Effector memory CD4-positive, alpha-beta T cell (primary cell): ENCODE results near the gene SERPINB10.

Experiments
- DNase-seq, 3 donors: peaks; one replicate each; pipeline ENCODE4 v3.0.0-alpha.2; 2020
- H3K27ac ChIP-seq: 2 replicates; pipeline ENCODE4 v1.7.0; 2013; ENCODE audit warnings: mild to moderate bottlenecking, low read length, moderate library complexity; ENCODE audit not compliant: insufficient read depth, poor library complexity, severe bottlenecking
- H3K27me3 ChIP-seq: replicated peaks from 2 replicates; pipeline ENCODE4 v1.7.0; 2013; ENCODE audit warnings: mild to moderate bottlenecking, low read length; ENCODE audit not compliant: insufficient read depth, control insufficient read depth, poor library complexity, severe bottlenecking
- H3K36me3 ChIP-seq: 2 replicates; pipeline ENCODE4 v1.7.0; 2013; ENCODE audit warnings: mild to moderate bottlenecking, low read length, moderate library complexity; ENCODE audit not compliant: control insufficient read depth, insufficient read depth
- H3K4me1 ChIP-seq: 2 replicates; pipeline ENCODE4 v1.7.0; 2013; ENCODE audit warnings: low read length, mild to moderate bottlenecking; ENCODE audit not compliant: control insufficient read depth, insufficient read depth, poor library complexity, severe bottlenecking
- H3K4me3 ChIP-seq: 2 replicates; pipeline ENCODE4 v1.7.0; 2013; ENCODE audit warnings: low read length, low read depth, mild to moderate bottlenecking; ENCODE audit not compliant: insufficient read depth, poor library complexity, severe bottlenecking
- H3K9me3 ChIP-seq: 2 replicates; pipeline ENCODE4 v1.7.0; 2013; ENCODE audit warnings: mild to moderate bottlenecking, low read length, moderate library complexity; ENCODE audit not compliant: control insufficient read depth
- total RNA-seq, 3 donors: gene quantifications; one replicate each; lab custom pipeline; 2026; lab: John Stamatoyannopoulos, UW

The SERPINB10 gene
- 0 reads per million in 3 donors for total RNA-seq

- Histone ChIP-seq H3K4me3 (no peak within 1 kb of the TSS), H3K4me1 (no peaks in the 10 kb centered on the region), H3K9me3 (no peaks in the 10 kb centered on the region), H3K36me3 (no peaks in the 10 kb centered on the region), H3K27ac (no peak within 1 kb of the TSS), H3K27me3 (no peaks in the 10 kb centered on the region)
- no peak for DNase-seq
Observed at GRCh38 chr18:63907664-63908063, at the start of gene SERPINB10. TSS of gene SERPINB10 (plus strand) at chr18:63907958. CDS start at chr18:63915511, 7,553 bp downstream.

- Histone ChIP-seq H3K27me3 (no peaks in the 10 kb centered on the region), H3K36me3 (no peaks in the 10 kb centered on the region)
- no peak for DNase-seq
Observed at GRCh38 chr18:63858456-63858855, 49.3 kb upstream of the SERPINB10 start.

GRCh38 chr18:63859781-63860475 is 47.8 kb upstream of the SERPINB10 start:
- Histone ChIP-seq H3K27ac (no peak overlapping the region), H3K36me3 (no peaks in the 10 kb centered on the region), H3K27me3 (no peaks in the 10 kb centered on the region), H3K4me1 (no peaks in the 10 kb centered on the region), H3K4me3 (no peak overlapping the region), H3K9me3 (no peaks in the 10 kb centered on the region)
- DNase-seq, result no peak

More at GRCh38 chr18:63858456-63858855, 49.3 kb upstream of the SERPINB10 start:
- Histone ChIP-seq H3K4me3 (no peak overlapping the region), H3K9me3 (no peaks in the 10 kb centered on the region), H3K27ac (no peak overlapping the region), H3K4me1 (no peaks in the 10 kb centered on the region)

GRCh38 chr18:63860531-63860930 is 47.2 kb upstream of the SERPINB10 start:
- H3K4me1 ChIP-seq, result no peaks in the 10 kb centered on the region
- H3K4me3 ChIP-seq, result no peak overlapping the region
- H3K27me3 ChIP-seq, result no peaks in the 10 kb centered on the region
- H3K27ac ChIP-seq, result no peak overlapping the region
- no peak for DNase-seq
- H3K9me3 ChIP-seq, result no peaks in the 10 kb centered on the region
- no peaks in the 10 kb centered on the region for H3K36me3 ChIP-seq

- H3K9me3 ChIP-seq, result no peaks in the 10 kb centered on the region
- no peak overlapping the region for H3K27ac ChIP-seq
- no peaks in the 10 kb centered on the region for H3K36me3 ChIP-seq
- H3K4me3 ChIP-seq, result no peak overlapping the region
- no peak for DNase-seq
- H3K27me3 ChIP-seq, result no peaks in the 10 kb centered on the region
- no peaks in the 10 kb centered on the region for H3K4me1 ChIP-seq
Observed at GRCh38 chr18:63867368-63868125, 40.2 kb upstream of the SERPINB10 start.

GRCh38 chr18:63868546-63868945 is 39.2 kb upstream of the SERPINB10 start:
- H3K27ac ChIP-seq, result no peak overlapping the region
- no peak for DNase-seq
- no peaks in the 10 kb centered on the region for H3K27me3 ChIP-seq
- no peaks in the 10 kb centered on the region for H3K9me3 ChIP-seq
- no peaks in the 10 kb centered on the region for H3K36me3 ChIP-seq
- no peaks in the 10 kb centered on the region for H3K4me1 ChIP-seq
- no peak overlapping the region for H3K4me3 ChIP-seq

- Histone ChIP-seq H3K27ac (no peak overlapping the region), H3K9me3 (no peaks in the 10 kb centered on the region), H3K4me1 (no peaks in the 10 kb centered on the region), H3K27me3 (no peaks in the 10 kb centered on the region), H3K4me3 (no peak overlapping the region), H3K36me3 (no peaks in the 10 kb centered on the region)
- no peak for DNase-seq
Observed at GRCh38 chr18:63869374-63869773, 38.4 kb upstream of the SERPINB10 start.

- no peak overlapping the region for H3K4me3 ChIP-seq
- H3K27ac ChIP-seq, result no peak overlapping the region
- H3K4me1 ChIP-seq, result no peaks in the 10 kb centered on the region
- H3K27me3 ChIP-seq, result no peaks in the 10 kb centered on the region
- no peaks in the 10 kb centered on the region for H3K9me3 ChIP-seq
- no peak for DNase-seq
- no peaks in the 10 kb centered on the region for H3K36me3 ChIP-seq
Observed at GRCh38 chr18:63869851-63870250, 37.9 kb upstream of the SERPINB10 start.

- Histone ChIP-seq H3K27me3 (no peaks in the 10 kb centered on the region), H3K9me3 (no peaks in the 10 kb centered on the region), H3K4me1 (no peaks in the 10 kb centered on the region), H3K36me3 (no peaks in the 10 kb centered on the region), H3K4me3 (no peak overlapping the region), H3K27ac (no peak overlapping the region)
- no peak for DNase-seq
Observed at GRCh38 chr18:63871836-63872235, 35.9 kb upstream of the SERPINB10 start.

GRCh38 chr18:63872586-63872985 is 35.2 kb upstream of the SERPINB10 start:
- no peak overlapping the region for H3K4me3 ChIP-seq
- no peaks in the 10 kb centered on the region for H3K36me3 ChIP-seq
- DNase-seq, result no peak
- no peak overlapping the region for H3K27ac ChIP-seq
- no peaks in the 10 kb centered on the region for H3K27me3 ChIP-seq
- H3K9me3 ChIP-seq, result no peaks in the 10 kb centered on the region
- no peaks in the 10 kb centered on the region for H3K4me1 ChIP-seq
